GM10248 (cell line): ENCODE measurements around the gene ARL15.

Experiments used
- CTCF ChIA-PET: fragments of 300-600 bp; sonication (Branson Sonifier 250); formaldehyde crosslinking; extraction: SDS; loops from one replicate; lab custom pipeline; 2021; ENCODE audit warnings: antibody characterized with exemption; lab: Yijun Ruan, JAX
- POLR2A ChIA-PET: fragments of 350-650 bp; sonication (Branson Sonifier 250); formaldehyde crosslinking; extraction: SDS; loops from one replicate; lab custom pipeline; 2020; ENCODE audit warnings: antibody characterized with exemption; lab: Yijun Ruan, JAX
- DNase-seq: peaks from one replicate; pipeline ENCODE4 v3.0.0; 2012; ENCODE audit errors: extremely low spot score
- TF ChIP-seq, protein P1 (sequence below): IDR thresholded peaks from 2 replicates; pipeline ENCODE4 v1.5.1; 2012; ENCODE audit warnings: mild to moderate bottlenecking, low read depth; ENCODE audit errors: extremely low read depth, missing control alignments, control extremely low read depth

The ARL15 gene

DNA sequence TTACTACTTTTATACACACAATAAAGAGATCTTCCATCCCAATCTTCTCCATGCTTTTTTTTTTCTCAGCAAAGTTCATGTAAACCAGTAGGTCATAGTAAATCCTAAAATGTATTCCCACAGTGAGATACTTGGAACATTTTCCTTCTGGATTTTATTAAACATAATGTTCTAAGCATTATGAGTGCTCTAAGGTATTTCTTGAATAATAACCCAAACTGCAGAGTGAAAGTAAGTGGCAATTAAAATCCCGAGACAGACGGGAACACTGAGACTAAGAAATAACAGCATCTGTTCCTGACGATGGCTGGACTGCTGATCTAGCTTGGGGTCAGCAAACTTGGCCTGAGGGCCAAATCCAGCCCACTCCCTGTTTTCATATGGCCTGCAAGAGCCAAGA lies 359.8 kb downstream of the ARL15 start:
- ChIA-PET POLR2A (no interaction called here), CTCF (interaction anchor here (1.0 kb wide), 1 partner anchor 11 kb away, joined by 3 read pairs; no protein-coding TSS in a partner anchor)
- TF ChIP-seq, protein P1, sequence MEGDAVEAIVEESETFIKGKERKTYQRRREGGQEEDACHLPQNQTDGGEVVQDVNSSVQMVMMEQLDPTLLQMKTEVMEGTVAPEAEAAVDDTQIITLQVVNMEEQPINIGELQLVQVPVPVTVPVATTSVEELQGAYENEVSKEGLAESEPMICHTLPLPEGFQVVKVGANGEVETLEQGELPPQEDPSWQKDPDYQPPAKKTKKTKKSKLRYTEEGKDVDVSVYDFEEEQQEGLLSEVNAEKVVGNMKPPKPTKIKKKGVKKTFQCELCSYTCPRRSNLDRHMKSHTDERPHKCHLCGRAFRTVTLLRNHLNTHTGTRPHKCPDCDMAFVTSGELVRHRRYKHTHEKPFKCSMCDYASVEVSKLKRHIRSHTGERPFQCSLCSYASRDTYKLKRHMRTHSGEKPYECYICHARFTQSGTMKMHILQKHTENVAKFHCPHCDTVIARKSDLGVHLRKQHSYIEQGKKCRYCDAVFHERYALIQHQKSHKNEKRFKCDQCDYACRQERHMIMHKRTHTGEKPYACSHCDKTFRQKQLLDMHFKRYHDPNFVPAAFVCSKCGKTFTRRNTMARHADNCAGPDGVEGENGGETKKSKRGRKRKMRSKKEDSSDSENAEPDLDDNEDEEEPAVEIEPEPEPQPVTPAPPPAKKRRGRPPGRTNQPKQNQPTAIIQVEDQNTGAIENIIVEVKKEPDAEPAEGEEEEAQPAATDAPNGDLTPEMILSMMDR, result no peak
- no peak for DNase-seq

DNA sequence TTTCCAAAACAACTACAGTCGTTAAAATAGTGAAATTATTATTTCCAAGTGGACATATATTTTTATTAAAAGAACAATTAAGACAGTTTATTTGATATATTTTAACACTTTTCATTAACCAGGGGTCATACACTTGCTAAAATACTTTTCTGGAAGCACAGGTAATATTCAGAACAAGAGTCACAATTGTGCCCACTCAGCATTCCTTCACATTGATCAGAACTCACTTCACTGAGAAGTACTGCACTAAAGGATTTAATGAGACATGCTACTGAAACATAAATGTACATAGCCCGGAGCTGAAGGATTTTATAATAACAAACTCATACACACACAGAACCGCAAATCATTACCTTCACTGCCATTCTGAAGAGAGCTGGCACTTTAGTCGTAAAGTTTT lies 361.8 kb downstream of the ARL15 start:
- TF ChIP-seq, protein P1, result no peak
- DNase-seq, result no peak
- ChIA-PET CTCF (no interaction called here), POLR2A (no interaction called here)

DNA sequence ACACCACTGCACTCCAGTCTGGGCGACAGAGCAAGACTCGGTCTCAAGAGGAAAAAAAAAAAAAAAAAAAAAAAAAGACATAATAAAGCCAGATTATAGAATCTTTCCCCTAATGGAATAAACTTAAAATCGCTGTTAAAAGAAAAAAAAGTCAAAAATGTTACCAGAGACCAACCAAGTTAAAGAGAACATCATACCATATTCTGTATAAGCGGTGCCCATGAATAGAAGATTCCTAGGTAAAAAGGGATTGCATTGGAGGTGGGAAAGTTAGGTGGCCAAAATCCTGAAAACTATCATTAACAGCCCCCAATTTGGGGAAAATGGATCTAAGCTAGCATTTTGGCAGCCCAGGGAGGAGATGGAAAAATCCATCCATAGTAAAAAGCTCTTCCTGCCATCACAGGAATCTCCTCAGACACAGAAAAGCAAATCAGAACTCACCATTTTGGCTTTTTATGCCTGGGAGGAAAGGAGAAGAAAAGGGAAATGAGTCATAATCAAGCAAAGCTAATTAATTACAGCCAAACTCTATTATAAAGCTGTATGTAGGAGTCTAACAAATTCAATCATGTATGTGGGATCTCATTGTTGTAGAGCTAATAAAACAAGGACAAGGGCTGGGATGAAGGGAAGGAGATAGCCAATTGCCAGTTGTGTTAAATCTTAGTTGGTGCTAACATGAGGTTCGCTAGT lies 363.8 kb downstream of the ARL15 start:
- CTCF ChIA-PET, result interaction anchor here (0.9 kb wide), 1 partner anchor 10 kb away, joined by 3 read pairs; no protein-coding TSS in a partner anchor
- no peak for DNase-seq
- POLR2A ChIA-PET, result no interaction called here
- TF ChIP-seq, protein P1, result no peak

DNA sequence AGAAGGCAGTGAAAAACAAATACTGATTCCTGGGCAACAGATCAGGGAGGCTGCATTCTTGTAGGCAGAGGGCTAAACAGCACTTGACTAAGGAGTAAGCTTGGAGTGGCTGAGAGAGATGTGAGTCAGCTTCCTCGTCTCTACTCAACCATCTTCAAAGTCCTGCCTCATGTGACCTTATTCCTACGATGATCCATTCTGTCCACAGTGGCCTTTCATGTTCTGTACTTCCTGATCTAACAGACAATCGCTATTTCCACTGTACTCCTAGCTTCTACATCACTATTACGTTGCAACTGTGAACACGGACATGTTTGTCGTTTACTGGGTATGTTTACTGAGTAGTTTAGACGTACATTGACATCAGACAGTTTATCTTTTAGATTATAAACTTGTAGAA lies 365.4 kb downstream of the ARL15 start:
- no peak for DNase-seq
- CTCF ChIA-PET, result interaction anchor here (1.3 kb wide), 2 partner anchors 14 to 21 kb away, joined by 3 to 4 read pairs; no protein-coding TSS in a partner anchor
- TF ChIP-seq, protein P1, result no peak
- POLR2A ChIA-PET, result no interaction called here

DNA sequence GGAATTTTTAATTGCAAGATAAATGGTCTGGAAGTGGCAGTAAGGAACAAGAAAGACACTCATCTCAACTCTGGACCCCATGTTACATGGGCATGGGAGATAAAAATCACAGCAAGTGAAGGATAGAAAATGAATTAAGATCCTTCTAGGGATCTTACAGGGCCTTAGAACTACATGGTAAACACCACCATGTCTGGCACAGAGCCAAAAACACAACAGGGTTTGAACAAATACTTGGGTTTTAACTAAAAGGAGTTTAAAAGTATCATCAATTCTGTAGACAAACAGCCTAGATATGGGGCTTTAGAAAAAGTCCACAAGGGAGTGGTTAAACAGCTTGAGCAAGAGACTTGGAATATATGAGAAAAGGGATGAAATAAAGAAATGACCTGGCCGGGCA lies 366.4 kb downstream of the ARL15 start:
- no peak for DNase-seq
- POLR2A ChIA-PET, result no interaction called here
- CTCF ChIA-PET, result no interaction called here
- TF ChIP-seq, protein P1, result no peak

DNA sequence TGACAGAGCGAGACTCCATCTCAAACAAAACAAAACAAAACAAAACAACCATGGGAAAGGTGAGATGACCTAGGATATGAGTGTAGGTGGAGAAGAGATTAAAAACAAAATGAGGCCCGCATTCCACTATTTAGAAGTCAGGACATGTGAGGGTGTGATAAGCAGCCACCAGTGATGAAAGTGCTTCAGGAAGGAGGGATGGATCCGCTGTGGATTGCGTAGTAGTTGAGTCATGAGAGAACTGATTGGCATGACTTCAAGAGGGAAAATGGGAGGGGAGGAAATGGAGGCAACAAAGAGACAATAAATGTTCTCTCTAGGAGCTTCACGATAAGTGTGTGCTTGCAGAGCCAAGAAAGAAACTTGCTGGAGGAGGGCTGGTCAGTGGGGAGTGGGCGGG lies 367.6 kb downstream of the ARL15 start:
- DNase-seq, result no peak
- TF ChIP-seq, protein P1, result no peak
- ChIA-PET POLR2A (no interaction called here), CTCF (no interaction called here)
